AG04449 (cell line): Measurements from ENCODE around the gene USP34.
"Not testable (repeated sequence)": the region's sequence is repeated elsewhere in the genome, so short reads cannot be mapped to it uniquely, and the experiment has no call there.

Source experiments
- CTCF ChIA-PET: fragments of 350-600 bp; formaldehyde crosslinking; extraction: SDS; loops from one replicate; lab custom pipeline; 2021; ENCODE audit warnings: antibody characterized with exemption; lab: Yijun Ruan, JAX
- POLR2A ChIA-PET: fragments of 400-600, 350-600 bp; formaldehyde crosslinking; extraction: SDS; loops from one replicate; lab custom pipeline; 2020; ENCODE audit warnings: antibody characterized with exemption, inconsistent platforms; lab: Yijun Ruan, JAX
- DNase-seq: peaks from one replicate; pipeline ENCODE4 v3.0.0-alpha.2; 2010; ENCODE audit warnings: low read depth, low spot score
- H3K4me3 ChIP-seq: 2 replicates; pipeline ENCODE4 v1.5.1; 2011; ENCODE audit warnings: low read depth, mild to moderate bottlenecking, control low read depth, low read length
- CTCF ChIP-seq: IDR thresholded peaks from one replicate; pipeline ENCODE4 v1.5.1; 2011; ENCODE audit warnings: mild to moderate bottlenecking, moderate library complexity, low read length, control low read depth, inconsistent platforms; ENCODE audit not compliant: insufficient read depth; ENCODE audit errors: missing control alignments

Gene USP34

DNA sequence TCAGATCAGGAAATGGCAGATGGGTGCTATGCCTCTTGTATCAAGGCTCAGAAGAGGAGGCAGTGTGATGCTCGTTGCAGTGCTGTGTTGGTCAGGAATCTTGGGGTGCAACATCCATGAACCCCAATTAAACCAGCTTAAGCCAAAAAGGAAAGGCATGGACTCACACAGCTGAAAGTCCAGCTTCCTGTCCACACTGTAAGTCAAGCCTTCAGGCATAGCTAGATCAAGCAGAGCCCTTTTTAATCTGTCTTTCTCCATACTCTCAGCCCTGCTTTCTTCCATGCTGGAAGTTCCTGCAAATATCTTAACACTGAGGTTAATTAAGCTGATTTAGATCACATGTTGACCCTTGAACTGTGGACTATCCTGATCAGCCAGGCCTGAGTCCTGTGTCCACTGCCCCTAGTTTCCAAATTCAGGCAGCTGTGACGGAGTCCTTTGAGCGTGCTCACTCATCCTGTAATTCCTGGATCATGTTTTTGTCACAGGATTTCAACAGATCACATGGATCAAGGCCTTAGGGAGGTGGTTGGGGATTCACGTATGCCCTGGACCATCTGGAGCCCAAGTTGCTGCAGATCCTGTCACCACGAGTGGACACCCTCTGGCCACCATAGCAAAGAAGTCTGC is 313.4 kb downstream of the USP34 start:
- H3K4me3 ChIP-seq, result no peak overlapping the region
- ChIA-PET CTCF (no interaction called here), POLR2A (no interaction called here)
- TF ChIP-seq CTCF, result no peak
- DNase-seq, result no peak

- no peak for TF ChIP-seq CTCF
- no peak overlapping the region for H3K4me3 ChIP-seq
- POLR2A ChIA-PET, result no interaction called here
- DNase-seq, result no peak
- CTCF ChIA-PET, result interaction anchor here (0.8 kb wide), 1 partner anchor 10 kb away, joined by 3 read pairs; no protein-coding TSS in a partner anchor
Measured at GRCh38 chr2:61151436-61151835, 319.5 kb downstream of the USP34 start.

GRCh38 chr2:61149074-61149473 is 321.8 kb downstream of the USP34 start:
- DNase-seq, result no peak
- no peak for TF ChIP-seq CTCF
- ChIA-PET CTCF (no interaction called here), POLR2A (no interaction called here)
- H3K4me3 ChIP-seq, result no peak overlapping the region

GRCh38 chr2:61148091-61148490 is 322.8 kb downstream of the USP34 start:
- DNase-seq, H3K4me3 ChIP-seq, POLR2A ChIA-PET, CTCF ChIA-PET: not testable (repeated sequence)

DNA sequence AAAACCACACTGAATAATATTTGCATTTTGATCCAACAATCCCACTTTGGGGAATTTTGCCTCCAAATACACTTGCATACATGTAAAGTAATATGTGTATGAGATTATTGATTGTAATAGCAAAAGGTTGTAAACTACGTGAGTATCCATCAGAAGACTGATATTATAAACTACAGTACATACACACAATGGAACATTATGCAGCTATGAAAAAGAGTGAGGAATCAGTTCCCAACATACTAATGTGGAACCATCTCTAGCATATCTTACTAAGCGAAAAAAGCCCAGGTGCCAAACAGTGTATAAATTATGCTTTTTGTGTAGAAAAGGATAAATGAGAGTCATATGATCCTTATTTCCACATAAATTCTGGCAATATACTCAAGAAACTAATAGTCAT is 324.9 kb downstream of the USP34 start:
- ChIA-PET CTCF (interaction anchor here (0.9 to 1.6 kb wide), 2 partner anchors 10 to 753 kb away, joined by 3 to 8 read pairs; no protein-coding TSS in a partner anchor), POLR2A (no interaction called here)

GRCh38 chr2:61144697-61145268 is 326.1 kb downstream of the USP34 start:
- CTCF ChIA-PET, result interaction anchor here (1.0 to 1.6 kb wide), 2 partner anchors 9 to 11 kb away, joined by 3 to 8 read pairs; no protein-coding TSS in a partner anchor
- peak; percentile 67 for DNase-seq
- H3K4me3 ChIP-seq, result peak overlapping the region; percentile 90
- TF ChIP-seq CTCF, result no peak
- POLR2A ChIA-PET, result interaction anchor here (0.8 kb wide), 1 partner anchor 9 kb away, joined by 4 read pairs; no protein-coding TSS in a partner anchor

More for the DNA sequence above, 324.9 kb downstream of the USP34 start:
- no peak overlapping the region; the same call in 1 of the 2 replicates for H3K4me3 ChIP-seq
- no peak for DNase-seq
- no peak for TF ChIP-seq CTCF
